WTC11 (cell line): ENCODE measurements around the gene ACVR1.

Source experiments
- E2F5 ChIP-seq: sonication (generic); formaldehyde crosslinking; IDR thresholded peaks from 2 replicates; pipeline ENCODE4 v1.8.1; 2022; ENCODE audit warnings: mild to moderate bottlenecking, moderate library complexity, missing genetic modification reagents
- ESRRA ChIP-seq: sonication (generic); formaldehyde crosslinking; IDR thresholded peaks from 2 replicates; pipeline ENCODE4 v1.8.1; 2022; ENCODE audit warnings: mild to moderate bottlenecking, missing genetic modification reagents, borderline replicate concordance
- ZNF396 ChIP-seq: fragments of 250-450 bp; sonication (Bioruptor Pico); IDR thresholded peaks from 2 replicates; pipeline ENCODE4 v1.8.0; 2021; ENCODE audit warnings: mild to moderate bottlenecking, moderate library complexity, borderline replicate concordance
- TF ChIP-seq, protein P1 (sequence below): sonication (generic); formaldehyde crosslinking; IDR thresholded peaks from 2 replicates; pipeline ENCODE4 v1.8.0; 2023; ENCODE audit warnings: missing genetic modification reagents, mild to moderate bottlenecking, borderline replicate concordance
- TF ChIP-seq, protein P2 (sequence below): fragments of 200-600 bp; IDR thresholded peaks from 2 replicates; pipeline ENCODE4 v1.8.0; 2022; ENCODE audit warnings: antibody characterized with exemption

- TF ChIP-seq ESRRA (no peak), ZNF396 (CRISPR knock-in tag) (no peak), E2F5 (CRISPR knock-in tag) (no peak)
- TF ChIP-seq, protein P1, sequence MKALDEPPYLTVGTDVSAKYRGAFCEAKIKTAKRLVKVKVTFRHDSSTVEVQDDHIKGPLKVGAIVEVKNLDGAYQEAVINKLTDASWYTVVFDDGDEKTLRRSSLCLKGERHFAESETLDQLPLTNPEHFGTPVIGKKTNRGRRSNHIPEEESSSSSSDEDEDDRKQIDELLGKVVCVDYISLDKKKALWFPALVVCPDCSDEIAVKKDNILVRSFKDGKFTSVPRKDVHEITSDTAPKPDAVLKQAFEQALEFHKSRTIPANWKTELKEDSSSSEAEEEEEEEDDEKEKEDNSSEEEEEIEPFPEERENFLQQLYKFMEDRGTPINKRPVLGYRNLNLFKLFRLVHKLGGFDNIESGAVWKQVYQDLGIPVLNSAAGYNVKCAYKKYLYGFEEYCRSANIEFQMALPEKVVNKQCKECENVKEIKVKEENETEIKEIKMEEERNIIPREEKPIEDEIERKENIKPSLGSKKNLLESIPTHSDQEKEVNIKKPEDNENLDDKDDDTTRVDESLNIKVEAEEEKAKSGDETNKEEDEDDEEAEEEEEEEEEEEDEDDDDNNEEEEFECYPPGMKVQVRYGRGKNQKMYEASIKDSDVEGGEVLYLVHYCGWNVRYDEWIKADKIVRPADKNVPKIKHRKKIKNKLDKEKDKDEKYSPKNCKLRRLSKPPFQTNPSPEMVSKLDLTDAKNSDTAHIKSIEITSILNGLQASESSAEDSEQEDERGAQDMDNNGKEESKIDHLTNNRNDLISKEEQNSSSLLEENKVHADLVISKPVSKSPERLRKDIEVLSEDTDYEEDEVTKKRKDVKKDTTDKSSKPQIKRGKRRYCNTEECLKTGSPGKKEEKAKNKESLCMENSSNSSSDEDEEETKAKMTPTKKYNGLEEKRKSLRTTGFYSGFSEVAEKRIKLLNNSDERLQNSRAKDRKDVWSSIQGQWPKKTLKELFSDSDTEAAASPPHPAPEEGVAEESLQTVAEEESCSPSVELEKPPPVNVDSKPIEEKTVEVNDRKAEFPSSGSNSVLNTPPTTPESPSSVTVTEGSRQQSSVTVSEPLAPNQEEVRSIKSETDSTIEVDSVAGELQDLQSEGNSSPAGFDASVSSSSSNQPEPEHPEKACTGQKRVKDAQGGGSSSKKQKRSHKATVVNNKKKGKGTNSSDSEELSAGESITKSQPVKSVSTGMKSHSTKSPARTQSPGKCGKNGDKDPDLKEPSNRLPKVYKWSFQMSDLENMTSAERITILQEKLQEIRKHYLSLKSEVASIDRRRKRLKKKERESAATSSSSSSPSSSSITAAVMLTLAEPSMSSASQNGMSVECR (CRISPR knock-in tag) = no peak
- TF ChIP-seq, protein P2, sequence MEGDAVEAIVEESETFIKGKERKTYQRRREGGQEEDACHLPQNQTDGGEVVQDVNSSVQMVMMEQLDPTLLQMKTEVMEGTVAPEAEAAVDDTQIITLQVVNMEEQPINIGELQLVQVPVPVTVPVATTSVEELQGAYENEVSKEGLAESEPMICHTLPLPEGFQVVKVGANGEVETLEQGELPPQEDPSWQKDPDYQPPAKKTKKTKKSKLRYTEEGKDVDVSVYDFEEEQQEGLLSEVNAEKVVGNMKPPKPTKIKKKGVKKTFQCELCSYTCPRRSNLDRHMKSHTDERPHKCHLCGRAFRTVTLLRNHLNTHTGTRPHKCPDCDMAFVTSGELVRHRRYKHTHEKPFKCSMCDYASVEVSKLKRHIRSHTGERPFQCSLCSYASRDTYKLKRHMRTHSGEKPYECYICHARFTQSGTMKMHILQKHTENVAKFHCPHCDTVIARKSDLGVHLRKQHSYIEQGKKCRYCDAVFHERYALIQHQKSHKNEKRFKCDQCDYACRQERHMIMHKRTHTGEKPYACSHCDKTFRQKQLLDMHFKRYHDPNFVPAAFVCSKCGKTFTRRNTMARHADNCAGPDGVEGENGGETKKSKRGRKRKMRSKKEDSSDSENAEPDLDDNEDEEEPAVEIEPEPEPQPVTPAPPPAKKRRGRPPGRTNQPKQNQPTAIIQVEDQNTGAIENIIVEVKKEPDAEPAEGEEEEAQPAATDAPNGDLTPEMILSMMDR = no peak
Observed at GRCh38 chr2:157806426-157807077, 69.6 kb downstream of the ACVR1 start.
